ENCODE results near the gene GHRH.

Gene GHRH

GRCh38 chr20:37274851-37275524 is 13.4 kb upstream of the GHRH start:
- TF ChIP-seq, protein P1, sequence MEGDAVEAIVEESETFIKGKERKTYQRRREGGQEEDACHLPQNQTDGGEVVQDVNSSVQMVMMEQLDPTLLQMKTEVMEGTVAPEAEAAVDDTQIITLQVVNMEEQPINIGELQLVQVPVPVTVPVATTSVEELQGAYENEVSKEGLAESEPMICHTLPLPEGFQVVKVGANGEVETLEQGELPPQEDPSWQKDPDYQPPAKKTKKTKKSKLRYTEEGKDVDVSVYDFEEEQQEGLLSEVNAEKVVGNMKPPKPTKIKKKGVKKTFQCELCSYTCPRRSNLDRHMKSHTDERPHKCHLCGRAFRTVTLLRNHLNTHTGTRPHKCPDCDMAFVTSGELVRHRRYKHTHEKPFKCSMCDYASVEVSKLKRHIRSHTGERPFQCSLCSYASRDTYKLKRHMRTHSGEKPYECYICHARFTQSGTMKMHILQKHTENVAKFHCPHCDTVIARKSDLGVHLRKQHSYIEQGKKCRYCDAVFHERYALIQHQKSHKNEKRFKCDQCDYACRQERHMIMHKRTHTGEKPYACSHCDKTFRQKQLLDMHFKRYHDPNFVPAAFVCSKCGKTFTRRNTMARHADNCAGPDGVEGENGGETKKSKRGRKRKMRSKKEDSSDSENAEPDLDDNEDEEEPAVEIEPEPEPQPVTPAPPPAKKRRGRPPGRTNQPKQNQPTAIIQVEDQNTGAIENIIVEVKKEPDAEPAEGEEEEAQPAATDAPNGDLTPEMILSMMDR (IDR thresholded peaks at IDR 0.05; ENCODE audit: poor library complexity, severe bottlenecking), result no peak
- H3K27ac ChIP-seq (ENCODE audit: poor library complexity, severe bottlenecking), result no peak overlapping the region
- H3K4me1 ChIP-seq (ENCODE audit: insufficient read depth, poor library complexity, severe bottlenecking), result peaks cover 4% of the 10 kb centered on the region
- no peak for ATAC-seq (ENCODE audit: low read depth)
- no peak for DNase-seq (ENCODE audit: low spot score)
- H3K4me3 ChIP-seq (ENCODE audit: severe bottlenecking), result no peak overlapping the region
- H3K36me3 ChIP-seq (ENCODE audit: low read depth), result no peaks in the 10 kb centered on the region
- no peaks in the 10 kb centered on the region for H3K27me3 ChIP-seq (ENCODE audit: insufficient read depth, poor library complexity, severe bottlenecking)
- no peaks in the 10 kb centered on the region for H3K9me3 ChIP-seq (ENCODE audit: severe bottlenecking)

GRCh38 chr20:37273988-37274387 is 12.4 kb upstream of the GHRH start:
- Histone ChIP-seq H3K4me1 (ENCODE audit: insufficient read depth, poor library complexity, severe bottlenecking) (peaks cover 1% of the 10 kb centered on the region), H3K27ac (ENCODE audit: poor library complexity, severe bottlenecking) (no peak overlapping the region), H3K36me3 (ENCODE audit: low read depth) (no peaks in the 10 kb centered on the region), H3K27me3 (ENCODE audit: insufficient read depth, poor library complexity, severe bottlenecking) (no peaks in the 10 kb centered on the region), H3K4me3 (ENCODE audit: severe bottlenecking) (no peak overlapping the region), H3K9me3 (ENCODE audit: severe bottlenecking) (no peaks in the 10 kb centered on the region)
- TF ChIP-seq, protein P1 (IDR thresholded peaks at IDR 0.05; ENCODE audit: poor library complexity, severe bottlenecking), result no peak
- ATAC-seq (ENCODE audit: low read depth), result no peak
- no peak for DNase-seq (ENCODE audit: low spot score)

DNA sequence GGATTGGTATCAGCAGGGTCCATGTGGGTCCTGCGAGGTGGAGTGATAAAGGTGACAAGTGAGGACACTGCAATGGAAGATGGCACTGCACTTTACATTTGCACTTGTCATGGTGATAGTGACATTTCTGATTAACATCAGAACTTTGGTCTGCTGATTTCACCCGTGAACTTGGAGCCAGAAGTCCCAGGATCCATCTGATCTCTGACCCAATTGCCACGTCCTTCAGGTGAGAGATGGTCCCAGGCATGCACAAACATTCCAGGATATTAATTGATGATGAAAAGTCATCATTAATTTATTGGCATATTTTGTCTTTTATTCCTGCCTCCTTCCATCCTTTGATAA is 9.8 kb upstream of the GHRH start:
- no peaks in the 10 kb centered on the region for H3K36me3 ChIP-seq (ENCODE audit: low read depth)
- TF ChIP-seq, protein P1 (IDR thresholded peaks at IDR 0.05; ENCODE audit: poor library complexity, severe bottlenecking), result no peak
- H3K27ac ChIP-seq (ENCODE audit: poor library complexity, severe bottlenecking), result no peak overlapping the region
- no peak overlapping the region for H3K4me3 ChIP-seq (ENCODE audit: severe bottlenecking)
- H3K4me1 ChIP-seq (ENCODE audit: insufficient read depth, poor library complexity, severe bottlenecking), result no peaks in the 10 kb centered on the region
- H3K9me3 ChIP-seq (ENCODE audit: severe bottlenecking), result no peaks in the 10 kb centered on the region
- no peak for ATAC-seq (ENCODE audit: low read depth)
- no peaks in the 10 kb centered on the region for H3K27me3 ChIP-seq (ENCODE audit: insufficient read depth, poor library complexity, severe bottlenecking)
- no peak for DNase-seq (ENCODE audit: low spot score)

DNA sequence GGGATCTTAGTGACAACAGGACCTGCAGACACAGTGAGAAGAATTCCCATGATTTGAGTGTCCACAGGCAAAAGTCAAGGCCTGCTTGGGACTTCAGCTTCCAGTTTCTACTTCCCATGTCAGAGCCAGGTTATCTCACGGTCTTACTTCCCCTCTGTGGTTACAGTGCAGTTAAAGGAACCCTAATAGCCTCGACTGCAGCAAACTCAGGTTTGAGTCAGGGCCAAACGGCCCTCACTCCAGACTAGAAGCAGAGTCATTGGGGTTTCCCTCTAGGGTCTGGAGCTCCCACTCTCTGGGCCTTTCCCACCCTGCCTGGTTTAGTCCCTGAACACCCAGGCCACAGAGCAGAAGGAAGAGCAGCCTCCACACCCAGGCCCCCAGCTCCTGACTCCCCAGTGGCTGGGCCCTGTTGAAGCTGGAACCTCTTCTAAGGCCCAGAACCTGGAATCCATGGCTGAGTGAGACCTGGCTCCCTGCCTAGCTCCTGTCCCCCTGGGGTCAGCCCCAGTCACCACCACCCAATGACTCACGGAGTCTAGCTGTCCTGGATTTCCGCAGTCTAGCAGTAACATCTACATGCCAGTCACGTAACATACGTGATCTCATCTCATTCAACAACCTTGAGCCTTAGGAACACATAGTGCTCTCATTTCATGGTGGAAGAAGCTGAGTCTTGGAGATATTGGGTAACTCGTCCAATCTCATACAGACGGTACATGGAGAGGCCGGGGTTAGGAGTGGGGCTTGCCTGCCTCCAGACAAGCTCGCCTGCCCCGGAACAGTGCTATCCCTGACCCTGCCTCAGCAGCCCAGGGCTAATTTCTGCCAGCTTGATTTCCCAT is 9.2 kb upstream of the GHRH start:
- TF ChIP-seq, protein P1 (IDR thresholded peaks at IDR 0.05; ENCODE audit: poor library complexity, severe bottlenecking), result no peak
- H3K27me3 ChIP-seq (ENCODE audit: insufficient read depth, poor library complexity, severe bottlenecking), result no peaks in the 10 kb centered on the region
- H3K36me3 ChIP-seq (ENCODE audit: low read depth), result no peaks in the 10 kb centered on the region
- no peaks in the 10 kb centered on the region for H3K4me1 ChIP-seq (ENCODE audit: insufficient read depth, poor library complexity, severe bottlenecking)
- no peak overlapping the region for H3K27ac ChIP-seq (ENCODE audit: poor library complexity, severe bottlenecking)
- H3K4me3 ChIP-seq (ENCODE audit: severe bottlenecking), result no peak overlapping the region
- ATAC-seq (ENCODE audit: low read depth), result peak; percentile 17
- H3K9me3 ChIP-seq (ENCODE audit: severe bottlenecking), result no peaks in the 10 kb centered on the region
- DNase-seq (ENCODE audit: low spot score), result no peak
